ENCODE measurements around the gene ABHD3.
A peak's percentile ranks its signal among the peaks of the same experiment; 100 is the strongest.
"Not testable (repeated sequence)": the region's sequence is repeated elsewhere in the genome, so short reads cannot be mapped to it uniquely, and the experiment has no call there.

ABHD3 gene

GRCh38 chr18:21640375-21640774 is 64.2 kb downstream of the ABHD3 start:
- DNase-seq: not testable (repeated sequence)

- no peak for DNase-seq
Observed at GRCh38 chr18:21638822-21639221, 65.8 kb downstream of the ABHD3 start.

GRCh38 chr18:21636769-21637168 is 67.8 kb downstream of the ABHD3 start:
- DNase-seq: peak; percentile 14

DNA sequence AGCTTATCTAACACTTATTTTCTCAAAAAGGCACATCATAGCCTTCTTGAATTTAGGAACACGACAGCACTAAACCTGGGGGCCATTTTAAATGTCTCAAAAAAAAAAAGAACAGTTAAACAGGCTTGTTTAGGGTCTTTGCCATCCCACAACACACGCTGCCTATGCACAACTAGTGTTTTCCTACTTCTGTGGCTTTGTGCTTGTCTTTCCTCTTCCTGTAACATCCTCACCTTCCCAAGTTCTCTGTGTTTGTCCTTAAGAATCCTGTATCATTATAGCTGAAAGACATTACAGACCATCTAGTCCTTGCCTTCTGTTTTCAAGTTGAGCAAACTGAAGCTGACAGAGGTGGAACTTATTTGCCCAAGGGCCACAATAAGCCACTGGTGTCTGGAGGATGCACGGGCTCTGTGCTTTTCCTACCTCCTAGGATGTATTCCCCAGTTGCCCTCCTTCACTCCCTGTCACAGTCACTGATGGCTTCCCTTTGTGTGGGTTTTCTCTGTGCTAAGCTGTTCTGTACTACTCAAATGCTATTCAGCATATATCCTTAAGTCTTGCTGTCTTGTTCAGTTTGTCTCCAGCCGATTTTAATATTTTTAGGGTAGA is 69.9 kb downstream of the ABHD3 start:
- no peak for DNase-seq

- DNase-seq: no peak
Observed at GRCh38 chr18:21632393-21632792, 72.2 kb downstream of the ABHD3 start.

DNA sequence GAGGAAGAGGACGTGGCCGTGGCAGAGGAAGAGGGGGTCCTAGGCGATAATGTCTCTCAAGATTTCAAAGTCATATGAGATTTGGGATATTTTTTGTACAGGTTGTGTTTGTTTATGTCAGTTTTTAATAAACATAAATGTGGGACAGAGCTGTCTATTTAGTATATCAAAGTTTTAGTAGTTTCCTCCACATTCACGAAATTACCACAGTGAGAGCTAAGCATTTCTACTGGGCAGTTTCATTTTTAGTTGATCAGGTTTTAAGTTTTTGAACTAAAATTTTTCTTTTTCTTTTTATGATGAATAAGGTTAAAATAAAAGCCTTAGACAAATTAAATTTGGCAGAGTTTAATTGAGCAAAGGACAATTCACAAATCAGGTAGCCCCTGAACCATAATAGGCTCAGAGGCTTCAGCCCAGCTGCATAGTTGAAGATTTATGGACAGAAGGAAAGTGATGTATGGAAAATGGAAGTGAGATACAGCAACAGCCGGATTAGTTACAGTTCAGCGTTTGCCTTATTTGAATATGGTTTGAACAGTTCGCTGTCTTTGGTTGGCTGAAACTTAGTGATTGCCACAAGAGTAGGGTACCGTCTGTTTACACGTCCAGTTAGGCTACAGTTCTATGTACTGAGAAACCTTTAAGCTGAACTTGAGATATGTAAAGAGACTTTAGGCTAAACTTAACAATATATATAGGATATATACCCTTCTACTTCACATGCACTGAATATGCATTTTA is 75.3 kb downstream of the ABHD3 start:
- DNase-seq: no peak

DNA sequence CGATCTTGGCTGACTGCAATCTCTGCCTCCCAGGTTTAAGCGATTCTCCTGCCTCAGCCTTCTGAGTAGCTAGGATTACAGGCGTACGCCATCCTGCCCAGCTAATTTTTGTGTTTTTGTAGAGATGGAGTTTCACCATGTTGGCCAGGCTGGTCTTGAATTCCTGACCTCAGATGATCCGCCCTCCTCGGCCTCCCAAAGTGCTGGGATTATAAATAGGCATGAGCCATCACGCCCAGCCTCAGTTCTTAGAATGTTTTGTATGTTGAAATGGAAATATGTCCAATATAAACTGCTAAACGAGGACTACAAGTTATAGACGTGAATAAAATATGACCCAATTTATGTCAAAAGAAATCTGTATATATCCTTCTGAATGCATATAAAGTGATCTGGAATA is 82.9 kb downstream of the ABHD3 start:
- not testable (repeated sequence) for DNase-seq

- peak; percentile 89 for DNase-seq
Observed at GRCh38 chr18:21612125-21613039, 92.2 kb downstream of the ABHD3 start, which contains the start of gene SNRPD1. Gene SNRPD1, plus strand, starts transcription at chr18:21612314. Its CDS starts 116 bp downstream, at chr18:21612430.

- not testable (repeated sequence) for DNase-seq
Observed at GRCh38 chr18:21611401-21612124, 93.0 kb downstream of the ABHD3 start.

DNA sequence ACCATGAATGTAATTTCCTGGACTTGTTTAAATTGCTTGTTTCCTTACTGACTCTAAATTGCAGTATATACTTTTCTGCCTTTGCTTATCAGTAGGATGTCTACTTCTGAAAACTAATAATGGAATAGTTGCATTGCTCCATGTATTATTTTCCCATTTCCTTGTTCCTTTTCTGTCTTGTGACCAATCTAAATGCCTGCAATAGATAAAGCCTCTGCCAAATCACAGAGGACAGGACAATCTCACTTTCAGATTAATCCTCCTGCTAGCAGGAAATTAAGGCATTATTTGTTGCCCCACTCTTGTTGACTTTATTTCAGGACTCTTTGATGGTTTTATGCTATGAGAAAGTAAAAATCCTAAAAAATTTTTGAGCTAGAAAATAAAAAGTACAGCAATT is 99.4 kb downstream of the ABHD3 start:
- DNase-seq: no peak

GRCh38 chr18:21604671-21605070 is 99.9 kb downstream of the ABHD3 start:
- no peak for DNase-seq

DNA sequence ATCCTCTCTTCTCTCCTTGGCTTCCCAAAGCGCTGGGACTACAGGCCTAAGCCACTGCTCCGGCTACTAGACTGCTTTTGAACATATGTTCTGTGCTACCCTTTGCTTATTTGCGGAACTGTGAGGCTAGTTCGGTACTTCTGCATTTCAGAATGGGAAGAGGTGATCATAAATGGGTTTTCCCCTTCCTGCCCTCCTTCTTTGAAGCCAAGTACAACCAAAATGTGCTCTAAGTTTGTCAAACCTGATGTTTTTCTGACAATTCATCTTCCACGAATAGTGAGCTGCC is 102.3 kb downstream of the ABHD3 start:
- DNase-seq: no peak

All from fibroblast of skin of abdomen (primary cell).